Measurements from ENCODE around the gene CFAP69.
"Not testable (repeated sequence)": the region's sequence is repeated elsewhere in the genome, so short reads cannot be mapped to it uniquely, and the experiment has no call there.

Gene CFAP69

DNA sequence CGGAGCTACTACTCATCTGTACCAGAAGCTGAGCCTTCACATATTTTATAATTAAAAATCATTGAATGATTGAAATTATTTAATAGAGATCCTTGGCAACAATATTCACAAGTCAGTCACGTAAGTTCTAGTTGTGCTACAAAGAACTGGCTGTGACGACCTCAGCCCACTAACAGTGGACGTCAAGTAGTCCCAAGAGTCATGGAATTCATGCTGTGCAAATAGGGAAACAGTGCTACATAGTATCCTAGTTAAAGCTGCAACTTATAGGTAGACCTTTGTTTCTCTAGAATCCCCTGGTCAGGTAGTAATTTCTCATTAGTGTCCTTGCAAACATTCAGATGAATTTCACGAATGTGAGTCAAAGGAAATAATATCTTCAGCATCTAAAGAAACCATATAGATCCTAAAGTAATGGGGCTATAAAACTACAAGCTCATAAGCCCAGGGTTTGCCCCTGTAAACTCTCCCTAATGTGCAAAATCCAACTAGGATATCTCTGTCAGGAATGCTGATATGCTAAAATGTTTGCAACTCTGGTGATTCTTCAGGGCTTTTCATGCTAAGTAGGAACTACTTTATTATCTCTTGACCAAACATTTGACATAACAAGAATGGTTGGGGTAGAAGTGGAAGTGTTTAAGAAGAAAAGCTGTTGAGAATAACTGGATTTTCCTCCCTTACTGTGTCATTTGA is 31.2 kb downstream of the CFAP69 start:
- no peak for DNase-seq

DNA sequence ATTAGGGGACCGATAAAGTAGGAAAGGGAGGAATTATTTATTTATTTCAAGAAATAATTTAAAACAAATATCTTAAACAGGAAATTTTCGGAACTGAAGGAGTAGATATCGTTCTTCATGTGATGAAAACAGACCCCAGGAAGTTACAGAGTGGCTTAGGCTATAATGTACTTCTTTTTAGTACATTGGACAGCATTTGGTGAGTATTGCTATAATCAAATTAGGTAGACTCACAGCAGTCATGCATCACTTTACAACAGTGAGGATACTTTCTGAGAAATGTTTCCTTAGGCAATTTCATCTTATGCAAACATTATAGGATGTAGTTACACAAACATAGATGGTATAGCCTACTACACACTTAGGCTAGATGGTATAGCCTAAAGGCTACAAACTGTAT is 43.2 kb downstream of the CFAP69 start:
- no peak for DNase-seq

DNA sequence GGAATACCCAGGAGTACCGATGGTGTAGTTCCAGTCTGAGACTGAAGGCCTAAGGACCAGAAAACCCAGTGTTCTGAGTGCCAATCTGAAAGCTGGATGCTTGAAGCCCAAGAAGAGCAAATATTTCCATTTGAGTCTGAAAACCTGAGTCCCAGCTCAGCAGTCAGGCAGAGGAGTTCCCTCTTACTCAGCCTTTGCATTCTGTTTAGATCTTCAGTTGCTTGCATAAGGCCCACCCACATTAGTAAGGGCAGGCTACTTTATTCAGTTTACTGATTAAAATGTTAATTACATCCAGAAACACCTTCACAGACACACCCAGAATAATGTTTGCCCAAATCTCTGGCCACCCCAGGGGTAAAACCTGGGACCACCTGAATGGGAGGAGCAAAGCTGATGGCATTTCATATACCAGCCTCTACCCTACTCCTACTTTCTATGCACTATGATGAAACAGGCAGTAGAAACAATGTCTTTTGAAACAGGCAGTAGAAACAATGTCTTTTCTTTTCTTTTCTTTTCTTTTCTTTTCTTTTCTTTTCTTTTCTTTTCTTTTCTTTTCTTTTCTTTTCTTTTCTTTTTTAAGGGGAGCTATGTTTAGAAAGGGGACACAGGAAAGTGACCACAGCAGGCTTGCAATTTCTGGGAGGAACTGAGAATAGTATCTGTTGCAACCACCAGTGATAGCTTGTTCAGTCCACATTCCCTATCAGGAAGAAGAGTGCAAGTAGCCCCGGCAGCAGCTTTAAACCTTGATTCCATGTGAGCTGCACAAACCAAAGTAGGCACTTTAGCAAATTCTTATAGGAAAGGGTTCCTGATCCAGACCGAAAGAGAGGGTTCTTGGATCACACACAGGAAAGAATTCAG is 45.5 kb downstream of the CFAP69 start:
- DNase-seq, result peak; percentile 44

- peak; percentile 44 for DNase-seq
Observed at GRCh38 chr7:90298145-90299038, 53.4 kb downstream of the CFAP69 start.

- no peak for DNase-seq
Observed at GRCh38 chr7:90303241-90303640, 58.3 kb downstream of the CFAP69 start.

DNA sequence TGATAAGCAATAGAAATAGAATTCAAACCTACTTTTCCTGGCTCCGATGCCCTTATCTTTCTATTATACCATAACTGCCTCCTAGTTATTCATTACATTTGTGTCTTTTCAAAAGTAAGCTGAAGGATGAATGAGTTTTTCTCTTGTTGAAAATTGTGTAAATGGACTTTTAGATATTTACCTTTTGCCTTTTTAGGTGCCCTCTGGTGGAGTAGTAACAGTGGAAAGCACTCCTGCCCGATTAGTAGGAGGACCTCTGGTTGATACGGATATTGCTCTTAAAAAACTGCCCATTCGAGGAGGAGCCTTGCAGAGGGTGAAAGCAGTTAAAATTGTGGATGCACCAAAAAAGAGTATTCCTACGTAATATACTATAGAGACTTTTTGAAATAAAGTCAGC is 64.9 kb downstream of the CFAP69 start:
- no peak for DNase-seq

DNA sequence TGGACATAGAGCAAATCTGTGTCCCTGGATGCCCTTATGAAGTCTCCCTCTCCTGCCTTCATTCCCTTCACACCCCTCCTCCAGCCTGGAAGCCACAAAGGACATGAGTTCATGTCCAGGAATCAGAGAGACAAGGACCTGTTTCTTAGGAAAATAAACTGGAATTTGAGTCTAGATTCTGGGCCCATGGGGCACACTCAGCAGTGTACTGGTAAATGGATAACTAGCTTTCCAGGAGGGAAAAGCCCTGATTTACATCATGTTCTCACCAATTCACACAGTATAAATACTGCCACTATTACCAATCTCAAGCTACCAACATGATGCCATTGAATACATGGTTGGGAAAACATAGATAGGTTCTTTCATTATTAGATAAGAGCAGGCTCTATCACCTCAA is 66.2 kb downstream of the CFAP69 start:
- DNase-seq, result no peak

- DNase-seq, result peak; percentile 20
Observed at GRCh38 chr7:90312745-90313144, 67.8 kb downstream of the CFAP69 start.

GRCh38 chr7:90313907-90314306 is 68.9 kb downstream of the CFAP69 start:
- no peak for DNase-seq

- no peak for DNase-seq
Observed at GRCh38 chr7:90320014-90320413, 75.0 kb downstream of the CFAP69 start.

GRCh38 chr7:90320418-90320800 is 75.4 kb downstream of the CFAP69 start:
- DNase-seq, result no peak

DNA sequence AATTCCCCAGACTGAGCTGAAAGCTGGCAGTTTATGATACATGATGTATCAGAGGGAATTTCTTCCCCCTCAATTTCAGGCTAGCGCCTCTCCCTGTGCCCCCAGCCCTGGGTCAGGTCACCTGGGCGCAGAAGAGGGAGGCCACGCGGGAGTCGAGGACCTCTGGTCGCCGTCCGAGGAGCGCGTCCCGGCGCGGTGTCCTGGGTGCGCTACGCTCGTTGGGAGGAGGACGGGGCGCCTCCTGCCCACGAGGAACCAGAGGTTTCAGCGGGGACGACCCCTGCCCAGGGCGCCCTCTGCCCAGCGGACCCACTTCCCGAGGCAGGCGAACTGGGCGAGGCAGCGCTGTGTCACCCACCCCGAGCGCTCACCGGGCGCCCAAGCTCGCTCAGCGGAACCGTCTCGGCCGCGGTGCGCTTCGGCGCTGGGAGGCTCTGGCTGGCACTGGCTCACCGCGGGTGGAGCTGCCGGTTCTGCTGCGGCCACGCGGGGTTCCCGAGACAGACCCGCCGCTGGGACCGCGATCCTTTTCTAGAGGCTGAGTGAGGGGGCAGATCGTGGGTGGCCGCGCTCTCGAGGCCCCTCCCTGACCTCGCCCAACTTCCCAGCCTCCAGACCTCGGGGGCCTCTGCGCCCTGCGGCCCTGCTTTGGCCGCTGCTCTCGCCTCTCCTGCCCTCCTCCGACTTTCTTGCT is 76.0 kb downstream of the CFAP69 start, which contains the start of gene FAM237B:
Gene FAM237B (minus strand): TSS at position 504 of the 694 bp plus-strand sequence. CDS start 1,556 bp downstream, outside the sequence.
- no peak for DNase-seq

DNA sequence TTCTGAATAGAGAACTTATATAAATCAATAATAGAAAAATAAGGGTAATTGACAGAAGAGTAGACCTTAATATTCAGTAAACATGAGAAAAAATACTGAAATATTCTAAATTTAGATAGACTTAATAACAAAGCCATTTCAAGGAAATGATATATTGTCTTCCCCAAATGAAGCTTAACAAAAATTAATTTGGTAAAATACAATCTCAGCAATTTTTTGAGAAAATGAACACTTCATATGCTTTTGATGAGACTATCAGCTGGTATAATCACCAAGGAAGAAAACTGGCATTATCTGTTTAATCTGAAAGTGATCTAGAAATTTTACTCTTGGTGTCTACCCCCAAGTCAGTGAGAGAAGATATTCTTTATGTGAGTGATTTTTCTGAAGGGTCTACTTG is 77.9 kb downstream of the CFAP69 start:
- no peak for DNase-seq

- no peak for DNase-seq
Observed at GRCh38 chr7:90326500-90326899, 81.5 kb downstream of the CFAP69 start.

GRCh38 chr7:90334193-90334843 is 89.3 kb downstream of the CFAP69 start:
- DNase-seq, result no peak

DNA sequence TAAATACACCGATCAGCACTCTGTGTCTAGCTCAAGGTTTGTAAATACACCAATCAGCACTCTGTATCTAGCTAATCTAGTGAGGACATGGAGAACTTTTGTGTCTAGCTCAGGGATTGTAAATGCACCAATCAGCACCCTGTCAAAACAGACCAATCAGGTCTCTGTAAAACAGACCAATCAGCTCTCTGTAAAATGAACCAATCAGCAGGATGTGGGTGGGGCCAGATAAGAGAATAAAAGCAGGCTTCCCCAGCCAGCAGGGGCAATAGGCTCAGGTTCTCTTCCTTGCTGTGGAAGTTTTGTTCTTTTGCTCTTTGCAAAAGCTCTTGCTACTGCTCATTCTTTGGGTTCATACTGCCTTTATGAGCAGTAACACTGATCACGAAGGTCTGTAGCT is 90.0 kb downstream of the CFAP69 start:
- DNase-seq, result not testable (repeated sequence)

DNA sequence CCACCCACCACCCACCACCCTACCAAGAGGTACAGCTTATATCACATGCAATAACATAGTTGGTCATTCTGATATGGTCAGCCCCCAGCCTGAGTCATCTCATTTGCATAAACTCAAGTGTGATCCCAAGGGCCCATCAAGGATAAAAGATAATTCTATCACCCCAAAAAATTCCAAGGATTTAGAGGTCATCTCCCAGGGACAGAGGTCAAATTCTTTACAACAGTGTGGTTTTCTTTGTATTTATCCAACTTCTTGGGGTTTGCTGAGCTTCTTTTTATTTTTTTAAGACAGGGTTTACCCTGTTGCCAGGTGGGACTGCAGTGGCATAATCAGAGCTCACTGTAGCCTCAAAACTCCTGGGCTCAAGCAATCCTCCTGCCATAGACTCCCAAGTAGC is 92.1 kb downstream of the CFAP69 start:
- no peak for DNase-seq

GRCh38 chr7:90345016-90345415 is 100.0 kb downstream of the CFAP69 start:
- no peak for DNase-seq

DNA sequence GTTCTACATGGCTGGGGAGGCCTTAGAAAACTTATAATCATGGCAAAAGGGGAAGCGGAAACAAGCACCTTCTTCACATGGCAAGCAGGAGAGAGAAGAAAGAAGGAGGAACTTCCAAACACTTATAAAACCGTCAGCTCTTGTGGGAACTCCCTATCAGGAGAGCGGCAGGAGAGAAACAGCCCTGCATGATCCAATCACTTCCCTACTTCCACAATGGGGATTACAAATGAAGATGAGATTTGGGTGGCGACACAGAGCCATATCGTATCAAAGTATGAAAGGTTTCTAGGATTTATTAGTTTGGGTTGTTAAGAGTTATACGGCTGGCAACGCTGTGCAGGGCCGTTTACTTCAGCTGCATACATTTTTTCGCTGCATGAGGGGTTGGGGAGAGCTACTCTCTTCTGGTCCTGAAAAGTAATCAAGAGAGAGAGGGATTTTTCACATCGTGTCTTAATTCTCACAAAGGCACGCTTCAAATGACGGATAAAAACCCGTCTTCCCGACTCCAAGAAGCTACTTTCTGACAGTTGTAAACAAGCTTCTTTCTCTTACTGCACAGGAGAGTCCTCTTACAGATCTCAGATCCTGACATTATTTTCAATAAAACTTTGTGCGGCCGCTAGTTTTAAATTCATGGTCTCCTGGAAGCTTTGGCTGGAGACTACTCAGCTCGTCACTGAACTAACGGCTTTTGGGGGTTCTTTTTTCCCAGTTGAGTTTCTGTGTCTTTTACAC is 100.8 kb downstream of the CFAP69 start:
- peak; percentile 44 for DNase-seq

GRCh38 chr7:90346336-90347125 is 101.6 kb downstream of the CFAP69 start, which contains the start of gene GTPBP10:
Gene GTPBP10 (plus strand): TSS chr7:90346716. CDS start chr7:90346742, 26 bp downstream.
- DNase-seq, result peak; percentile 98
